ENCODE data around the gene LRRTM4. TPM values are rescaled to one million over a fixed set of nuclear protein-coding genes. Genes with fewer than 3 reads are reported as not detected.
"Not testable (repeated sequence)": the region's sequence is repeated elsewhere in the genome, so short reads cannot be mapped to it uniquely, and the experiment has no call there.

LRRTM4 gene
- total RNA-seq, 1 donor from 2014 or later = not detected

GRCh38 chr2:76812156-76812555 is 710.0 kb downstream of the LRRTM4 start:
- no peaks in the 10 kb centered on the region for H3K4me1 Mint-ChIP-seq
- ChIA-PET CTCF (no interaction called here), POLR2A (no interaction called here)
- TF ChIP-seq, protein P1, sequence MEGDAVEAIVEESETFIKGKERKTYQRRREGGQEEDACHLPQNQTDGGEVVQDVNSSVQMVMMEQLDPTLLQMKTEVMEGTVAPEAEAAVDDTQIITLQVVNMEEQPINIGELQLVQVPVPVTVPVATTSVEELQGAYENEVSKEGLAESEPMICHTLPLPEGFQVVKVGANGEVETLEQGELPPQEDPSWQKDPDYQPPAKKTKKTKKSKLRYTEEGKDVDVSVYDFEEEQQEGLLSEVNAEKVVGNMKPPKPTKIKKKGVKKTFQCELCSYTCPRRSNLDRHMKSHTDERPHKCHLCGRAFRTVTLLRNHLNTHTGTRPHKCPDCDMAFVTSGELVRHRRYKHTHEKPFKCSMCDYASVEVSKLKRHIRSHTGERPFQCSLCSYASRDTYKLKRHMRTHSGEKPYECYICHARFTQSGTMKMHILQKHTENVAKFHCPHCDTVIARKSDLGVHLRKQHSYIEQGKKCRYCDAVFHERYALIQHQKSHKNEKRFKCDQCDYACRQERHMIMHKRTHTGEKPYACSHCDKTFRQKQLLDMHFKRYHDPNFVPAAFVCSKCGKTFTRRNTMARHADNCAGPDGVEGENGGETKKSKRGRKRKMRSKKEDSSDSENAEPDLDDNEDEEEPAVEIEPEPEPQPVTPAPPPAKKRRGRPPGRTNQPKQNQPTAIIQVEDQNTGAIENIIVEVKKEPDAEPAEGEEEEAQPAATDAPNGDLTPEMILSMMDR (IDR thresholded peaks at IDR 0.05) = no peak
- intact Hi-C loops (cut with micrococcal nuclease) = no loop called here
- H3K27ac Mint-ChIP-seq = no peak overlapping the region
- ATAC-seq (ENCODE audit: low read depth) (no peak), DNase-seq (no peak)
- peaks cover 2% of the 10 kb centered on the region for H3K9me3 Mint-ChIP-seq
- H3K36me3 Mint-ChIP-seq (ENCODE audit: low read depth) = no peaks in the 10 kb centered on the region
- no peak overlapping the region for H3K4me3 Mint-ChIP-seq
- H3K27me3 Mint-ChIP-seq = no peaks in the 10 kb centered on the region

DNA sequence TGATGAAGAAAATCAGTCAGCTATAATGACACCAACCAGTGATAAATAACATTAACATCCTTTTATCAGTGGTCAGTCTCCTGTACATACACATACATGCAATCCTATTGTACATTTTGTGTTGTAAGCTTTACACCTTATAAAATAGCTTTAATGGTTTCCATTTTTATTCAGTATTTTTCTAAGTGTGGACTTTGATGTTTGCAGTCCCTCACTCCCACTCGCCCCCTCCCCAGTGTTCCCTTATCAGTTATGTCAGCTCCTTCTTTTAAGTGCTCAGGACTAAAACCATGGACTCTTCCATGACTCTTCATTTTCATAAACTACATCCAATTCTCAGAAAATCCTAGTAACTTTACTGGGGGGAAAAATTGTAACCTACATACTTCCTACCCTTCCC is 713.0 kb downstream of the LRRTM4 start:
- Mint-ChIP-seq H3K9me3 (peaks cover 2% of the 10 kb centered on the region), H3K27ac (no peak overlapping the region), H3K36me3 (ENCODE audit: low read depth) (no peaks in the 10 kb centered on the region), H3K27me3 (no peaks in the 10 kb centered on the region), H3K4me3 (no peak overlapping the region), H3K4me1 (no peaks in the 10 kb centered on the region)
- DNase-seq = no peak
- no peak for ATAC-seq (ENCODE audit: low read depth)
- intact Hi-C loops (cut with micrococcal nuclease) = no loop called here
- CTCF ChIA-PET = no interaction called here
- TF ChIP-seq, protein P1 (IDR thresholded peaks at IDR 0.05) = no peak
- POLR2A ChIA-PET = no interaction called here

DNA sequence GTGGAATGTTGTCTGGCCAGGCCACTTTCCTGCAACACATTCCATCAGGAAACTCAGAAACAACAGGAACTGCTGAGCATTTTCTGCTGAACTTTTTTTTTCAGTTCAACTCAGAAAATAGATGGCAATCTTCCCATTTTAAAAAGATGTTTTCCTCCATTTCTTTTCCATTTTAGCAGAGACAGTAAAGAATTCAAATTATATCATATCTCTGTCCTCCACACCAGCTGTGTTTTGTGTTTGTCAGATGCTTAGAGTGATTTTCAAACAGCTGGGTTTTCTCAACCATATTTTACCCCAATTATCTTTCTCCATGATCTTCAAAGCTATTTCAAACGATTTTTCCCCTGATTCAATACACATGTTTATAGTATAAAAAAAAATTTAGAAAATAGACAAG is 713.4 kb downstream of the LRRTM4 start:
- H3K9me3 Mint-ChIP-seq = peaks cover 3% of the 10 kb centered on the region
- no peak overlapping the region for H3K4me3 Mint-ChIP-seq
- no peak for ATAC-seq (ENCODE audit: low read depth)
- ChIA-PET POLR2A (no interaction called here), CTCF (no interaction called here)
- no peak for DNase-seq
- H3K27ac Mint-ChIP-seq = no peak overlapping the region
- no peaks in the 10 kb centered on the region for H3K27me3 Mint-ChIP-seq
- TF ChIP-seq, protein P1 (IDR thresholded peaks at IDR 0.05) = no peak
- intact Hi-C loops (cut with micrococcal nuclease) = no loop called here
- no peaks in the 10 kb centered on the region for H3K4me1 Mint-ChIP-seq
- H3K36me3 Mint-ChIP-seq (ENCODE audit: low read depth) = no peaks in the 10 kb centered on the region

GRCh38 chr2:76793647-76794334 is 728.4 kb downstream of the LRRTM4 start:
- intact Hi-C loops (cut with micrococcal nuclease) = no loop called here
- POLR2A ChIA-PET = no interaction called here
- Mint-ChIP-seq H3K4me1 (no peaks in the 10 kb centered on the region), H3K9me3 (peaks cover 5% of the 10 kb centered on the region), H3K27ac (no peak overlapping the region), H3K4me3 (no peak overlapping the region), H3K27me3 (no peaks in the 10 kb centered on the region), H3K36me3 (ENCODE audit: low read depth) (no peaks in the 10 kb centered on the region)
- DNase-seq (no peak), ATAC-seq (ENCODE audit: low read depth) (no peak)
- TF ChIP-seq, protein P1 (IDR thresholded peaks at IDR 0.05) = no peak
- CTCF ChIA-PET = no interaction called here

- H3K4me1 Mint-ChIP-seq; DNase-seq; POLR2A ChIA-PET; H3K4me3 Mint-ChIP-seq; ATAC-seq (ENCODE audit: low read depth); CTCF ChIA-PET; H3K27me3 Mint-ChIP-seq; H3K36me3 Mint-ChIP-seq (ENCODE audit: low read depth); H3K9me3 Mint-ChIP-seq; H3K27ac Mint-ChIP-seq; intact Hi-C loops (cut with micrococcal nuclease): not testable (repeated sequence)
Measured at GRCh38 chr2:76781313-76781712, 740.9 kb downstream of the LRRTM4 start.

GRCh38 chr2:76763276-76763675 is 758.9 kb downstream of the LRRTM4 start:
- Mint-ChIP-seq H3K27ac (no peak overlapping the region), H3K4me1 (no peaks in the 10 kb centered on the region), H3K9me3 (no peaks in the 10 kb centered on the region), H3K4me3 (no peak overlapping the region), H3K27me3 (no peaks in the 10 kb centered on the region), H3K36me3 (ENCODE audit: low read depth) (no peaks in the 10 kb centered on the region)
- no peak for ATAC-seq (ENCODE audit: low read depth)
- intact Hi-C loops (cut with micrococcal nuclease) = no loop called here
- TF ChIP-seq, protein P1 (IDR thresholded peaks at IDR 0.05) = no peak
- POLR2A ChIA-PET = no interaction called here
- no peak for DNase-seq
- CTCF ChIA-PET = no interaction called here

Measured in activated B cell treated with CpG ODN at 0.5 μM for 24 hours (primary cell).